Gastroesophageal sphincter (tissue), 3 donors: ENCODE results near the gene EXOC3L1.

ENCODE experiments used
- POLR2A ChIP-seq, 2 donors: fragments of 450-650 bp; IDR thresholded peaks; one replicate each; pipeline ENCODE4 v1.6.1; 2017; ENCODE audit warnings: antibody characterized with exemption in 2 of 2, mild to moderate bottlenecking in 2 of 2, moderate library complexity in 1 of 2
- TF ChIP-seq, protein P1 (sequence below), 4 experiments: fragments of 200-600 bp in 2 of 4; fragments of 450-650 bp in 2 of 4; sonication (generic) in 1 of 4; IDR thresholded peaks; one replicate each; pipeline ENCODE4 v1.5.1; 2017 to 2019; ENCODE audit warnings: antibody characterized with exemption in 4 of 4, mild to moderate bottlenecking in 2 of 4, moderate library complexity in 2 of 4

DNA sequence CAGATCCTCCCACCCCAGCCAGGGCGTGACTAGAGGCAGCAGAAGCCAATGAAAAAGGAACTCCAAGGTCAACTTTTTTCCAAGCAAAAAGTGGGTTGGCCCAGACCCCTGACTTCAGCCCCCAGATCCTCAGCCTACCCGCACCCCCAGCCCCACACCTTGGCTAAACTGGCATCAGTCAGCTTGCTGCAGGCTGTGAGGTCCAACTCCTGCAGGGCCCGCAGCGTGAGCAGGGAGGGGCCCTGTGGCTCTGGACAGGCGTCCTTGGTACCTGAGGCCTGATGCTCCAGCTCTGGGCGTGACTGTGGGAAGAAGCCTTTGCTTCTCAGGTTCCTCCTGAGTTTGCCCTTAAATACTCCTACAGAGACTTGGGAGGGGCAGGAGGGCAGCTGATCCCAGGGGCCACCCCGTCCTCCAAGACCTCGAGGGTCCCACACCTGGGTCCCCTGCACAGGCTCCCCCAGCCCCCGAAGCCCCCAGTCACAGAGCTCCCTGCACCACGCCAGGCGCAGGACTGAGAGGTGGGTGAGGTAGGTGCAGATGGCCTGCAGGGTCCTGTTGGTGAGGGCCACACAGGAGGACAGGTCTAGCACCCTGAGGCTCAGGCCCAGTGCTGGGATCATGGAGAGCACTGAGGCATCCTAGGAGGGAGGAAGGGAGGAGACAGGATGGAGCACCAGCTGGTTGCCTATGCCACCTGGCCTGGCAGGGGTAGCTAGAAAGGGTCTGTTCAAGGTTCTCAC is 18.4 kb upstream of the EXOC3L1 start:
- TF ChIP-seq POLR2A (IDR thresholded peaks at IDR 0.05): no peak
- TF ChIP-seq, protein P1, sequence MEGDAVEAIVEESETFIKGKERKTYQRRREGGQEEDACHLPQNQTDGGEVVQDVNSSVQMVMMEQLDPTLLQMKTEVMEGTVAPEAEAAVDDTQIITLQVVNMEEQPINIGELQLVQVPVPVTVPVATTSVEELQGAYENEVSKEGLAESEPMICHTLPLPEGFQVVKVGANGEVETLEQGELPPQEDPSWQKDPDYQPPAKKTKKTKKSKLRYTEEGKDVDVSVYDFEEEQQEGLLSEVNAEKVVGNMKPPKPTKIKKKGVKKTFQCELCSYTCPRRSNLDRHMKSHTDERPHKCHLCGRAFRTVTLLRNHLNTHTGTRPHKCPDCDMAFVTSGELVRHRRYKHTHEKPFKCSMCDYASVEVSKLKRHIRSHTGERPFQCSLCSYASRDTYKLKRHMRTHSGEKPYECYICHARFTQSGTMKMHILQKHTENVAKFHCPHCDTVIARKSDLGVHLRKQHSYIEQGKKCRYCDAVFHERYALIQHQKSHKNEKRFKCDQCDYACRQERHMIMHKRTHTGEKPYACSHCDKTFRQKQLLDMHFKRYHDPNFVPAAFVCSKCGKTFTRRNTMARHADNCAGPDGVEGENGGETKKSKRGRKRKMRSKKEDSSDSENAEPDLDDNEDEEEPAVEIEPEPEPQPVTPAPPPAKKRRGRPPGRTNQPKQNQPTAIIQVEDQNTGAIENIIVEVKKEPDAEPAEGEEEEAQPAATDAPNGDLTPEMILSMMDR (IDR thresholded peaks at IDR 0.05): no peak
